ENCODE results near the gene NUP43. TPM values are rescaled to one million over a fixed set of nuclear protein-coding genes. Genes with fewer than 3 reads are reported as not detected.

NUP43 gene
- total and polyA plus RNA-seq, 2 donors (not counting 1 experiment from before 2014, with no cell fraction given) = 12.9 to 75.7 TPM

GRCh38 chr6:149717255-149717587 lies 29.1 kb downstream of the NUP43 start:
- peak overlapping the region; percentile 89 for H2AFZ ChIP-seq (ENCODE audit: insufficient read depth, low read depth, low read length, poor library complexity, severe bottlenecking)
- 0% methylated on average over 4 of the region's 9 CpGs for WGBS (ENCODE audit: insufficient coverage)

More at GRCh38 chr6:149717255-149717587, 29.1 kb downstream of the NUP43 start:
- ChIA-PET POLR2A (interaction anchor here (0.7 to 1.3 kb wide), 5 partner anchors 8 to 171 kb away, joined by 3 to 5 read pairs (median 3); partner anchors contain the start of genes NUP43 and PPIL4), CTCF (interaction anchor here (1.2 to 2.2 kb wide), 5 partner anchors 11 to 171 kb away, joined by 3 to 5 read pairs (median 3); partner anchors contain the start of genes GINM1, NUP43 and PPIL4)
- peak overlapping the region; percentile 96 for H3K9ac ChIP-seq (ENCODE audit: low read length)
- peak overlapping the region; percentile 79 to 92 for H3K27ac ChIP-seq (ENCODE audit: low read length in 2 of 2)
- H3K4me1 ChIP-seq (ENCODE audit: control insufficient read depth in 2 of 2, insufficient read depth in 2 of 2, low read length in 2 of 2) = peaks cover 23% of the 10 kb centered on the region in 2 donors
- H3K27ac Mint-ChIP-seq = peak overlapping the region; percentile 95
- H3K4me3 ChIP-seq (ENCODE audit: control extremely low read depth in 1 of 5, extremely low read depth in 1 of 5, insufficient read depth in 1 of 5, low read depth in 2 of 5, low read length in 4 of 5) = peak overlapping the region; percentile 80 to 92 (median 86)
- peaks cover 33% of the 10 kb centered on the region for H3K4me1 Mint-ChIP-seq
- peaks cover 65% of the 10 kb centered on the region for H3K79me2 ChIP-seq (ENCODE audit: control insufficient read depth, insufficient read depth, low read length)
- TF ChIP-seq EZH2 (IDR thresholded peaks at IDR 0.05; ENCODE audit: borderline replicate concordance, insufficient read depth, low read depth, low read length, poor library complexity, severe bottlenecking) (no peak), CTCF (IDR thresholded peaks at IDR 0.05) (no peak)
- no peaks in the 10 kb centered on the region for H3K27me3 Mint-ChIP-seq
- peaks cover 19% of the 10 kb centered on the region for H4K20me1 ChIP-seq (ENCODE audit: control insufficient read depth, insufficient read depth, low read length, poor library complexity, severe bottlenecking)
- H3K4me2 ChIP-seq (replicated peaks; ENCODE audit: low read depth, low read length, poor library complexity, severe bottlenecking) = peak overlapping the region; percentile 84
- DNase-seq (no peak), ATAC-seq (ENCODE audit: low read depth) (no peak)
- H3K27me3 ChIP-seq (replicated peaks in 1 of 4; ENCODE audit: control extremely low read depth in 1 of 4, control insufficient read depth in 3 of 4, insufficient read depth in 4 of 4, low read length in 3 of 4) = no peaks in the 10 kb centered on the region
- H3K36me3 ChIP-seq (replicated peaks in 1 of 2; ENCODE audit: control extremely low read depth in 1 of 2, control insufficient read depth in 1 of 2, extremely low read depth in 1 of 2, insufficient read depth in 2 of 2, low read length in 1 of 2) = peaks cover 0 to 2% of the 10 kb centered on the region in 2 experiments
- no peaks in the 10 kb centered on the region for H3K9me3 ChIP-seq (ENCODE audit: control extremely low read depth in 1 of 3, control insufficient read depth in 2 of 3, insufficient read depth in 1 of 3, low read length in 2 of 3)
- intact Hi-C loops (cut with micrococcal nuclease) = loop anchor here (5.0 kb wide), 1 partner anchor 400 kb away; the partner anchor contains the start of gene TAB2
- H3K9me3 Mint-ChIP-seq (ENCODE audit: insufficient read depth) = no peaks in the 10 kb centered on the region
- H3K4me3 Mint-ChIP-seq = peak overlapping the region; percentile 91

Data from B cell (primary cell).